Measurements from ENCODE around the gene MTUS2. TPM values are rescaled to one million over a fixed set of nuclear protein-coding genes. Genes with fewer than 3 reads are reported as not detected.
A peak's percentile ranks its signal among the peaks of the same experiment; 100 is the strongest.

Gene MTUS2
- total RNA-seq, 1 donor from 2014 or later, result 4.1 TPM

DNA sequence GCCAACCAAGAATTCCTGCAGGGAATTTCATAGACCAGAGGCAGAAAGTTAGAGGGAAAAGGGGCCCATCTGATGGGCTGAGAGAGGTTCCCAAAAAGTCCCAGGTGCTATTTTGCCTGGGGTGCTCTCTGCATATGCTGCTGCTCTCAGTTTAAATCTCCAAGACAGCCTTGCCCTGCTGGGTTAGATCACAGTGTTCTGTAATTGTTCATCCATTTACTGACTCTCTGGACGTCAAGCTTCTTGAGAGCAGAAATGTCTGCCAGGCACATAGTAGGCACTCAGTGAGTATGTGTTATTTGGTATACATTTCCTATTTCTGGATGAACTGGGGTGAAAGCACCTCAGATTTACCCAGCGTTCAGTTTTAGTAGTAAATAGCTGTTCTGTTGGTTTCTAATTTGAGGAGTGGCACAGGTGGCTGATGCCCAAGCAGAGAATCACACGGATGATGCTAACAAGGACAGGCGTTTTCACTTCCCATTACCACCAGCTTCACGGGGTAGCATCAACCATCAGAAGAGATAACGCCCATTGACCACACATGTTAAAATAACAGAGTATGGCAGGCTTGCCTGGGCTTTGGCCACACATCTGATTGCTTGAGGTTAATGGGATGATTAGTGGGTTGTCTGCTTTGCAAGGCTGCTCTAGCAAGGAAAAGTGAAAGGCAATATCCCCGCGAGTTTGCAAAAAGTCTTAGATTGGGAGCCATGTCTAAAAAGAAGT lies 614.2 kb downstream of the MTUS2 start:
- no peak for DNase-seq (ENCODE audit: extremely low spot score, unreplicated experiment)
- Mint-ChIP-seq H3K36me3 (no peaks in the 10 kb centered on the region), H3K27me3 (peaks cover 10% of the 10 kb centered on the region), H3K4me1 (ENCODE audit: unreplicated experiment) (peaks cover 29% of the 10 kb centered on the region), H3K27ac (peak overlapping the region; percentile 64), H3K4me3 (peak overlapping the region; percentile 13), H3K9me3 (no peaks in the 10 kb centered on the region)
- TF ChIP-seq, protein P1, sequence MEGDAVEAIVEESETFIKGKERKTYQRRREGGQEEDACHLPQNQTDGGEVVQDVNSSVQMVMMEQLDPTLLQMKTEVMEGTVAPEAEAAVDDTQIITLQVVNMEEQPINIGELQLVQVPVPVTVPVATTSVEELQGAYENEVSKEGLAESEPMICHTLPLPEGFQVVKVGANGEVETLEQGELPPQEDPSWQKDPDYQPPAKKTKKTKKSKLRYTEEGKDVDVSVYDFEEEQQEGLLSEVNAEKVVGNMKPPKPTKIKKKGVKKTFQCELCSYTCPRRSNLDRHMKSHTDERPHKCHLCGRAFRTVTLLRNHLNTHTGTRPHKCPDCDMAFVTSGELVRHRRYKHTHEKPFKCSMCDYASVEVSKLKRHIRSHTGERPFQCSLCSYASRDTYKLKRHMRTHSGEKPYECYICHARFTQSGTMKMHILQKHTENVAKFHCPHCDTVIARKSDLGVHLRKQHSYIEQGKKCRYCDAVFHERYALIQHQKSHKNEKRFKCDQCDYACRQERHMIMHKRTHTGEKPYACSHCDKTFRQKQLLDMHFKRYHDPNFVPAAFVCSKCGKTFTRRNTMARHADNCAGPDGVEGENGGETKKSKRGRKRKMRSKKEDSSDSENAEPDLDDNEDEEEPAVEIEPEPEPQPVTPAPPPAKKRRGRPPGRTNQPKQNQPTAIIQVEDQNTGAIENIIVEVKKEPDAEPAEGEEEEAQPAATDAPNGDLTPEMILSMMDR (conservative IDR thresholded peaks at IDR 0.05), result no peak

DNA sequence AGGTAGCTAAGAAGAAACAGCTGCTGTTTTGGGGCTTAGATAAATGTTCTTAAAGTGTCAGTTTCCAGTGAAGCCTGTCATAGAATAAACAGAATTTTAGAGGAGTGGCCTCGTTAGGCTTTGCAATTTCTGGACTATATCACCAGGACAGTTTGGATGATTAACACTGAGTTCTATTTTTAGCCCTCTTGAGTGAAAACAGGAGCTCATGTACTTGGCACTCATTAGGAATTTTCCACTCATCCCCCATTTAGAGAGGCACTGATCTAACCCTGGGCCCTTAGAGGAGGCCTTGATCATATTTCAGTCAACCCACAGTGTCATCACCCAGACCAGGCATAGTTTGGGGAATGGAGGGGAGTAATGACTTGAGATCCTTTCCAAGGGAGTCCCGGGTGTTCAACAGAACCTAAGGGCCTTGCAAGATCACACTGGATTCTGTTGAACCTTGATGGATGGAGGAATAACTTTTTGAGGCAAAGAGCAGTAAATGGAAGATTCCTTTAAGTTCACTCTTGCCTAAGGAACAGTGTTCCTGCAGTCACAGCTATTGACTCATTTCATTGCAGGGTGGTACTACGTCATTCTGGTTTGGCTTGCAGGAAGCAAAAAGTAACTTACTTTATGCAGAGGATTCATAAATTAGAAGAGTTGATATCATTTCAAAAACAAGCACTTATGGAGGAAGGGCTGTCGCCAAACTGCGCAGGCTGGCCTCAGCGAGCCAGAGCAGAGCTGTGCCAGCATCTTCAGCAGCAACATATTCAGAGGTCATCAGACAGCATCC lies 615.2 kb downstream of the MTUS2 start:
- Mint-ChIP-seq H3K4me1 (ENCODE audit: unreplicated experiment) (peaks cover 28% of the 10 kb centered on the region), H3K27ac (peak overlapping the region; percentile 64), H3K36me3 (no peaks in the 10 kb centered on the region), H3K27me3 (peaks cover 3% of the 10 kb centered on the region), H3K4me3 (peak overlapping the region; percentile 2), H3K9me3 (no peaks in the 10 kb centered on the region)
- TF ChIP-seq, protein P1 (conservative IDR thresholded peaks at IDR 0.05), result no peak
- no peak for DNase-seq (ENCODE audit: extremely low spot score, unreplicated experiment)

DNA sequence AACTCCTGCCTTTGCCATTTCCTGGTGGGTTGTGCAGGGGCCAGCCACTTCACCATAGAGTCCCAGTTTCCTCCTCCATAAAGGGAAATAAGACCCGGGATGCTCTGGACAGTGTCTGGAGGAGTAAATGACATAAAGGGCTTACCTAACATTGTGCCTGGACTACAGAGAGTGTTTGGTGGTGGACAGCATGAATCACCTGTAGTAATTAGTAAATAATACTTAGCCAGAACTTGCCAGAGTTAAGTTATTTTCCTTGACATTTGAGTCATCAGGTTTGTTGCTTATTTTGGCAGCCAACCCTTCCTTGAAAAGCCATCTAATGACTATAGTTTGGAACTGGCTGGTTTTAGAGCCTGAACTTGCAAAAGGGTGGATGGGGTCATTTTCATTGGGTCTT lies 616.2 kb downstream of the MTUS2 start:
- DNase-seq (ENCODE audit: extremely low spot score, unreplicated experiment), result no peak
- TF ChIP-seq, protein P1 (conservative IDR thresholded peaks at IDR 0.05), result no peak
- H3K4me3 Mint-ChIP-seq, result no peak overlapping the region
- no peaks in the 10 kb centered on the region for H3K36me3 Mint-ChIP-seq
- no peaks in the 10 kb centered on the region for H3K9me3 Mint-ChIP-seq
- H3K27me3 Mint-ChIP-seq, result peaks cover 3% of the 10 kb centered on the region
- peaks cover 28% of the 10 kb centered on the region for H3K4me1 Mint-ChIP-seq (ENCODE audit: unreplicated experiment)
- H3K27ac Mint-ChIP-seq, result no peak overlapping the region

DNA sequence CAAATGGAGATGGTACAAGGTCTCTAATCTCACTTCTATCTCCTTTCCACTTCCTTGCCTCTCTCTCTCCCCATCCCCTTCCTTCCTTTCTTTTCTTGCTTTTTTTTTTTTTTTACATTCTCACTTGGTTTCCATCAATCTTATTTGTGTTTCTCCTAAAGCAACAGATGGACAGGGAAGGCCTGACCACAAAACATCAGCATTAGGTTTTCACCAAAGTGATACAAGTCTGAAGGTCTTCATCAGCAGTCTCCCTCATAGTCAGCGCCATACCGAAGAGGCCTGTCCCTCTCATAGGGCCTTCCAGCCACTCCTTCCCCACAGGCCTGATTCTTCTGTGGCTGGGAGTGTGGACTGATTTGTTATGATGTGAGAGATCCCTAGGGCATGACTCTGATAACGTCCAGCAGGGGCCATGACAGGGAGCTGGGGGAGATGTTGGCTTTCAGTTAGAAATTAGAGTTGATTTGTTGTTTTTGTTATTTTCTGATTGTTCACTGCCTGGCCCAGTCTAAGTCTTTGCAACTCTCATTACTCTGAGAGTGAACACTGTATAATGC lies 616.7 kb downstream of the MTUS2 start:
- Mint-ChIP-seq H3K27ac (no peak overlapping the region), H3K4me3 (no peak overlapping the region), H3K4me1 (ENCODE audit: unreplicated experiment) (peaks cover 28% of the 10 kb centered on the region), H3K36me3 (no peaks in the 10 kb centered on the region), H3K9me3 (no peaks in the 10 kb centered on the region), H3K27me3 (peaks cover 3% of the 10 kb centered on the region)
- no peak for DNase-seq (ENCODE audit: extremely low spot score, unreplicated experiment)
- TF ChIP-seq, protein P1 (conservative IDR thresholded peaks at IDR 0.05), result no peak

DNA sequence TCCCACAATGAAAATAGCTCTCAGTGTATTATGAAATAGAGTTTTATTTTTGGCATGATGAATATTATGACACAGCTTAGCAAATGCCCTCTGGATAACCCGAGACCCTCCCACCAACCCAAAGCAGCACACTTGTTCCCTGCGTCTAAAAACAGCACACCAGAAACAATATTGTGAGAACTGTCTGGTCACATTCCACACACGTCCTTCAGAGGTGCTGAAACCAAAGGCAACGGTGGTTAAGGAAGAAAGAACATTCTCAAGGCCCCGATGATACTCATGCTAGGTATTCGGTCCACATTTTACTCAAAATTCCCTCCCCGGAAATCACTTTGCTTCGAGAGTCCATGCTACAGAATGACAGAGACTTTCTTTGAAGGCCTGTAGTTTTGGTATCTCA lies 618.6 kb downstream of the MTUS2 start:
- TF ChIP-seq, protein P1 (conservative IDR thresholded peaks at IDR 0.05), result no peak
- no peak overlapping the region for H3K4me3 Mint-ChIP-seq

More for the DNA sequence above, 618.6 kb downstream of the MTUS2 start:
- H3K36me3 Mint-ChIP-seq, result no peaks in the 10 kb centered on the region
- peaks cover 18% of the 10 kb centered on the region for H3K4me1 Mint-ChIP-seq (ENCODE audit: unreplicated experiment)
- no peak for DNase-seq (ENCODE audit: extremely low spot score, unreplicated experiment)
- no peak overlapping the region for H3K27ac Mint-ChIP-seq
- H3K27me3 Mint-ChIP-seq, result no peaks in the 10 kb centered on the region
- H3K9me3 Mint-ChIP-seq, result no peaks in the 10 kb centered on the region
